ENCODE measurements around the gene PRKD2. TPM values are rescaled to one million over a fixed set of nuclear protein-coding genes. Genes with fewer than 3 reads are reported as not detected.
"Not testable (repeated sequence)": the region's sequence is repeated elsewhere in the genome, so short reads cannot be mapped to it uniquely, and the experiment has no call there.

Gene PRKD2
- total RNA-seq (2014; rRNA removed; shearing (Covaris generic)), result 29.4 and 29.5 TPM in 2 replicates

DNA sequence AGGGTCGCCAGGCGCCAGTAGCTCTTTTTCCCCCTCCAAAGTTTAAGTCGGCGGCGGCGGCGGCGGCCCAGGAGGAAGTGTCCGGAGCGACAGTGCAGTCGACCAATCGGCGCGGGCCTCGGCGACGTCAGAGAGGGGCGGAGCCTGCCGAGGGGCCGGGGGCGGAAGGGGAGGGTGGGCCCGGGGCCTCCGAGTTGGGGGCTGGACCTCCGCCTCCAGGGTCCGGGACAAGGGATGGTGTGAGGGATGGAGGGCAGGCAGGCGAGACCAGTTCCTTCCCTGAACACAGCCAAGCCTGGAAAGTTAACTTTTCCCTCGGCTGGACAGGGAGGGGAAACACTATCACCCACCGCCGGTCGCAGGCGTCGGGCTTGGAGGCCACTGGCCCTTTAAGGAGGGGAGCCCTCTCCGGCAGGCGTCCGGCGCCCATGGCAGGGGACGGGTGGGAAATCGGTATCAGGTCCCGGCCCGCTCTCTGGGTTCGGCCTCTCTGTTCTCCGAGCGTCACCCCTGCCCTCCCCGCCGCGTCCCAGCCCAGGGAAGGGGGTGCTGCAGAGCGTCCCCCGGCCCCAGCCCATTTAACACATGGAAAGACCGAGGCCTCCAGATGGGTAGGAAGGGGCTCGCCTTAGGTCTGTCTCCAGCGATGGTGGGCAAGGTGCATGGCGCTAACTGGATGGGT lies at the start of gene PRKD2:
Gene PRKD2, minus strand, starts transcription at position 81 of the 682 bp plus-strand sequence. CDS start 744 bp downstream, outside the sequence.
- peak within 1 kb of the TSS; percentile 77 for H3K4me3 ChIP-seq (ENCODE audit: insufficient read depth, low read depth, low read length)

DNA sequence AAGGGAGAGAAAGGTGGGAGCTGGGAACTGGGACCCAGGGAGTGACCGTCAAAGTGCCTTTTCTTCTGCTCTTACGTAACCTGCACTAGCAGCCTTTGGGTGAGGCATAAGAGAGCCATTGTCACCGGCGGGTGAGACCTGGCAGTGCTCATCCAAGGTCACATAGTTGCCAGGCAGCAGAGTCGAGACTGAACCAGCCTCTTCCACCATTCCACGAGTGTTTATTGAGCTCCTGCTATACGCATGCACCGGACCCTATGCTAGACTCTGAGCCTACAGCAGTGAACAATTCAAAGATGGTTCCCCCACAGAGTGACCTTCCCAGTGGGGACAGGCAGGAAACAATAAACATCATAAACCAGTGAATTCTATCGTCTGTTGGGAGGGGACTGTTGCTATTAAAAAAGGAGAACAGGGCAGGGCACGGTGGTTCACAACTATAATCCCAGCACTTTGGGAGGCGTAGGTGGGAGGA lies 47.9 kb upstream of the PRKD2 start:
- peak; percentile 13 for DNase-seq
- no peak overlapping the region for H3K4me3 ChIP-seq (ENCODE audit: insufficient read depth, low read depth, low read length)
- H3K36me3 ChIP-seq (replicated peaks; ENCODE audit: control insufficient read depth, insufficient read depth, low read length), result no peaks in the 10 kb centered on the region
- no peaks in the 10 kb centered on the region for H3K27me3 ChIP-seq (ENCODE audit: control insufficient read depth, insufficient read depth, low read length)

More for the DNA sequence above, at the start of gene PRKD2:
- DNase-seq, result peak; percentile 100
- Histone ChIP-seq H3K36me3 (replicated peaks; ENCODE audit: control insufficient read depth, insufficient read depth, low read length) (peaks cover 15% of the 10 kb centered on the region), H3K27me3 (ENCODE audit: control insufficient read depth, insufficient read depth, low read length) (no peaks in the 10 kb centered on the region)

- peaks cover 2% of the 10 kb centered on the region for H3K36me3 ChIP-seq (replicated peaks; ENCODE audit: control insufficient read depth, insufficient read depth, low read length)
- H3K4me3 ChIP-seq (ENCODE audit: insufficient read depth, low read depth, low read length), result no peak overlapping the region
- no peaks in the 10 kb centered on the region for H3K27me3 ChIP-seq (ENCODE audit: control insufficient read depth, insufficient read depth, low read length)
- no peak for DNase-seq
These were observed 45.5 kb upstream of the PRKD2 start for GRCh38 chr19:46762245-46762890.

DNA sequence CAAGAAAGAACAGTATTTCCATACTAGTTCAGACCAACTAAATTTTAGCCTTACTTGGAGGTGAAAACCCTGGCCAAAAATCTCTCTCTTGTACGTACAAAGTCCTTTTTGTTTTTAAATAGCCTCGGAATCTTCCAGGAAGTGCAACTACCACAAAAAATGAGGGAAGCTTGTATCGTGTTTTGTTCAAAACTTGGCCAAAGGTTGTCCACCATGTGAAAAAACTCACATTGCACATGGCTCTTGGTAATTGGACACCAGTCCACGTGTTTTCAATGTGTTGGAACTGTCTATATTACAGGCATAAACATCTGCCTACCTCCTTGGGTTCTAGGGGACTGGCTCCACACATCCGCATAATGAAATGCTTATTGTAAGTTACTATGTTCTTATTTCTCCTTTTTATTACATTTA lies 44.5 kb upstream of the PRKD2 start:
- no peak for DNase-seq
- Histone ChIP-seq H3K4me3 (ENCODE audit: insufficient read depth, low read depth, low read length) (no peak overlapping the region), H3K36me3 (replicated peaks; ENCODE audit: control insufficient read depth, insufficient read depth, low read length) (peaks cover 2% of the 10 kb centered on the region), H3K27me3 (ENCODE audit: control insufficient read depth, insufficient read depth, low read length) (no peaks in the 10 kb centered on the region)

- H3K27me3 ChIP-seq (ENCODE audit: control insufficient read depth, insufficient read depth, low read length); DNase-seq; H3K4me3 ChIP-seq (ENCODE audit: insufficient read depth, low read depth, low read length); H3K36me3 ChIP-seq (replicated peaks; ENCODE audit: control insufficient read depth, insufficient read depth, low read length): not testable (repeated sequence)
These were observed 44.0 kb upstream of the PRKD2 start for GRCh38 chr19:46760897-46761296.

DNA sequence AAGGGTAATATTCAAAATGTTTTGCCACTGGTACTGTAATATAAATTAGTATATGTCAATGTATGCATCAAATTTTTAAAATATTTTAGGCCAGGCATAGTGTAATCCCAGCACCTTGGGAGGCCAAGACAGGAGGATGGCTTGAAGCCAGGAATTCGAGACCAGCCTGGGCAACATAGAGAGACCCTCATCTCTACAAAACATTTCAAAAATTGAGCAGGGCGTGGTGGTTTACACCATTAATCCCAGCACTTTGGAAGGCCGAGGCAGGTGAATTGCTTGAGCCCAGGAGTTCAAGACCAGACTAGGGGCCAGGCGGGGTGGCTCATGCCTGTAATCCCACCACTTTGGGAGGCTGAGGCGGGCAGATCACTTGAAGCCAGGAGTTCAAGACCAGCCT lies 43.4 kb upstream of the PRKD2 start:
- Histone ChIP-seq H3K36me3 (replicated peaks; ENCODE audit: control insufficient read depth, insufficient read depth, low read length) (peaks cover 2% of the 10 kb centered on the region), H3K27me3 (ENCODE audit: control insufficient read depth, insufficient read depth, low read length) (no peaks in the 10 kb centered on the region), H3K4me3 (ENCODE audit: insufficient read depth, low read depth, low read length) (no peak overlapping the region)
- DNase-seq, result no peak

GRCh38 chr19:46759817-46760333 lies 43.0 kb upstream of the PRKD2 start:
- peak; percentile 46 for DNase-seq
- Histone ChIP-seq H3K36me3 (replicated peaks; ENCODE audit: control insufficient read depth, insufficient read depth, low read length) (peaks cover 2% of the 10 kb centered on the region), H3K27me3 (ENCODE audit: control insufficient read depth, insufficient read depth, low read length) (no peaks in the 10 kb centered on the region), H3K4me3 (ENCODE audit: insufficient read depth, low read depth, low read length) (no peak overlapping the region)

- H3K4me3 ChIP-seq (ENCODE audit: insufficient read depth, low read depth, low read length), result no peak overlapping the region
- no peak for DNase-seq
- H3K36me3 ChIP-seq (replicated peaks; ENCODE audit: control insufficient read depth, insufficient read depth, low read length), result peaks cover 2% of the 10 kb centered on the region
- H3K27me3 ChIP-seq (ENCODE audit: control insufficient read depth, insufficient read depth, low read length), result no peaks in the 10 kb centered on the region
These were observed 42.3 kb upstream of the PRKD2 start for GRCh38 chr19:46759206-46759605.

DNA sequence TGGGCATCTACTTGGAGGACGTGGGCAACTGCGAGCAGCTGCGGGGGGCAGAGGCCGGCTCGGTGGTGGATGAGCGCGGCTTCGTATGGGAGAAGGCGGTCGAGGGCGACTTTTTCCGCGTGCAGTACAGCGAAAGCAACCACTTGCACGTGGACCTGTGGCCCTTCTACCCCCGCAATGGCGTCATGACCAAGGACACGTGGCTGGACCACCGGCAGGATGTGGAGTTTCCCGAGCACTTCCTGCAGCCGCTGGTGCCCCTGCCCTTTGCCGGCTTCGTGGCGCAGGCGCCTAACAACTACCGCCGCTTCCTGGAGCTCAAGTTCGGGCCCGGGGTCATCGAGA lies 39.6 kb upstream of the PRKD2 start:
- H3K27me3 ChIP-seq (ENCODE audit: control insufficient read depth, insufficient read depth, low read length), result no peaks in the 10 kb centered on the region
- no peak for DNase-seq
- H3K4me3 ChIP-seq (ENCODE audit: insufficient read depth, low read depth, low read length), result no peak overlapping the region
- H3K36me3 ChIP-seq (replicated peaks; ENCODE audit: control insufficient read depth, insufficient read depth, low read length), result peaks cover 2% of the 10 kb centered on the region

DNA sequence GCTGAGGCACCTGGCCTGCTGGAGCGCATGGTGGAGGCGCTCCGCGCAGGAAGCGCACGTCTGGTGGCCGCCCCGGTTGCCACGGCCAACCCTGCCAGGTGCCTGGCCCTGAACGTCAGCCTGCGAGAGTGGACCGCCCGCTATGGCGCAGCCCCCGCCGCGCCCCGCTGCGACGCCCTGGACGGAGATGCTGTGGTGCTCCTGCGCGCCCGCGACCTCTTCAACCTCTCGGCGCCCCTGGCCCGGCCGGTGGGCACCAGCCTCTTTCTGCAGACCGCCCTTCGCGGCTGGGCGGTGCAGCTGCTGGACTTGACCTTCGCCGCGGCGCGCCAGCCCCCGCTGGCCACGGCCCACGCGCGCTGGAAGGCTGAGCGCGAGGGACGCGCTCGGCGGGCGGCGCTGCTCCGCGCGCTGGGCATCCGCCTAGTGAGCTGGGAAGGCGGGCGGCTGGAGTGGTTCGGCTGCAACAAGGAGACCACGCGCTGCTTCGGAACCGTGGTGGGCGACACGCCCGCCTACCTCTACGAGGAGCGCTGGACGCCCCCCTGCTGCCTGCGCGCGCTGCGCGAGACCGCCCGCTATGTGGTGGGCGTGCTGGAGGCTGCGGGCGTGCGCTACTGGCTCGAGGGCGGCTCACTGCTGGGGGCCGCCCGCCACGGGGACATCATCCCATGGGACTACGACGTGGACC lies 39.1 kb upstream of the PRKD2 start:
- peak; percentile 41 for DNase-seq
- no peak overlapping the region for H3K4me3 ChIP-seq (ENCODE audit: insufficient read depth, low read depth, low read length)
- peaks cover 2% of the 10 kb centered on the region for H3K36me3 ChIP-seq (replicated peaks; ENCODE audit: control insufficient read depth, insufficient read depth, low read length)
- no peaks in the 10 kb centered on the region for H3K27me3 ChIP-seq (ENCODE audit: control insufficient read depth, insufficient read depth, low read length)

DNA sequence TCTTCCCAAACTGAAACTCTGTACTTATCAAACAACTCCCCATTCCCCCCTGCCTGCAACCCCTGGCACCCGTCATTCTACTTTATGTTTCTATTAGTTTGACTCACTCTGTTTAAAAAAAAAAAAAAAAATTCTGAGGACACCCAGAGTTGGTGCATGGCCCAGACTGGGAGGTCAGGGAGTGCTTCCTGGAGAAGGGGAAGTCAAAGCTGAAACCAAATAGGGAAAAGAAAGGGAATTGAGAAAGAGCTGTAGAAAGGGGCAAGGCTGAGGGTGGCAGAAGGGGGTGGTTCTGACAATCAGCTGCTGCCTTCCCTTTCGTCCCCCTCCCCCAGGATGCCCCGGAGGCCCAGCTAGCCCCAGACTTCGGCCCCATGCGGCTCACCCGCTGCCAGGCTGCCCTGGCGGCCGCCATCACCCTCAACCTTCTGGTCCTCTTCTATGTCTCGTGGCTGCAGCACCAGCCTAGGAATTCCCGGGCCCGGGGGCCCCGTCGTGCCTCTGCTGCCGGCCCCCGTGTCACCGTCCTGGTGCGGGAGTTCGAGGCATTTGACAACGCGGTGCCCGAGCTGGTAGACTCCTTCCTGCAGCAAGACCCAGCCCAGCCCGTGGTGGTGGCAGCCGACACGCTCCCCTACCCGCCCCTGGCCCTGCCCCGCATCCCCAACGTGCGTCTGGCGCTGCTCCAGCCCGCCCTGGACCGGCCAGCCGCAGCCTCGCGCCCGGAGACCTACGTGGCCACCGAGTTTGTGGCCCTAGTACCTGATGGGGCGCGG lies 38.4 kb upstream of the PRKD2 start:
- Histone ChIP-seq H3K36me3 (replicated peaks; ENCODE audit: control insufficient read depth, insufficient read depth, low read length) (peaks cover 2% of the 10 kb centered on the region), H3K4me3 (ENCODE audit: insufficient read depth, low read depth, low read length) (no peak overlapping the region), H3K27me3 (ENCODE audit: control insufficient read depth, insufficient read depth, low read length) (no peaks in the 10 kb centered on the region)
- no peak for DNase-seq

GRCh38 chr19:46753420-46754155 lies 36.7 kb upstream of the PRKD2 start:
- DNase-seq, result peak; percentile 90
- no peaks in the 10 kb centered on the region for H3K27me3 ChIP-seq (ENCODE audit: control insufficient read depth, insufficient read depth, low read length)
- H3K36me3 ChIP-seq (replicated peaks; ENCODE audit: control insufficient read depth, insufficient read depth, low read length), result peaks cover 2% of the 10 kb centered on the region
- no peak overlapping the region for H3K4me3 ChIP-seq (ENCODE audit: insufficient read depth, low read depth, low read length)

DNA sequence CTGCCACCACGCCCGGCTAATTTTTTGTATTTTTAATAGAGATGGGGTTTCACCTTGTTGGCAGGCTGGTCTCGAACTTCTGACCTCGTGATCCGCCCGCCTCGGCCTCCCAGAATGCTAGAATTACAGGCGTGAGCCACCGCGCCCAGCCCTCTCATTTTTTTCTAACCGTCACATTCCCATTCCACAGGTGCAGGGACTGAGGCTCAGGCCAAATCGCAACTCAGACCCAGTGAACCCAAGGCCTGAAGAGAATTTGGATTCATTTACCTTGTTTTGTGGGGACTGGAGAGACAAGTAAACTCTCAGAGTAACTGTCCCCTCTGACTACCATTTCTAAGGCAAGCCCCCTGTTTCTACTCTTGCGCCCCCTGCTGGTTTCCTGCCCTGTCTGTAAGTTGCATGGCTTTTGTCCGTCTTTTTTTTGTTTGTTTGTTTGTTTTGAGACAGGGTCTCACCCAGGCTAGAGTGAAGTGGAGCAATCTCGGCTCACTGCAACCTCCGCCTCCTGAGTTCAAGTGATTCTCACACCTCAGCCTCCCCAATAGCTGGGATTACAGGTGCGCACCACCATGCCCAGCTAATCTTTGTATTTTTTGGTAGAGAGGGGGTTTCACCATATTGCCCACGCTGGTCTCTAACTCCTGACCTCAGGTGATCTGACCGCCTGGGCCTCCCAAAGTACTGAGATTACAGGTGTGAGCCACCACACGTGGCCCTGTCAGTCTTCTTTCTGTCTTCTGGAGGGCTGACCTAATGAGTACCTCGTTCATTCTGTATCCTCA lies 31.6 kb upstream of the PRKD2 start:
- no peaks in the 10 kb centered on the region for H3K27me3 ChIP-seq (ENCODE audit: control insufficient read depth, insufficient read depth, low read length)
- peak; percentile 82 for DNase-seq
- no peak overlapping the region for H3K4me3 ChIP-seq (ENCODE audit: insufficient read depth, low read depth, low read length)
- no peaks in the 10 kb centered on the region; the same call in 1 of the 2 replicates for H3K36me3 ChIP-seq (replicated peaks; ENCODE audit: control insufficient read depth, insufficient read depth, low read length)
